ENCODE measurements around the gene RARG.
"Not testable (repeated sequence)": the region's sequence is repeated elsewhere in the genome, so short reads cannot be mapped to it uniquely, and the experiment has no call there.

RARG gene

DNA sequence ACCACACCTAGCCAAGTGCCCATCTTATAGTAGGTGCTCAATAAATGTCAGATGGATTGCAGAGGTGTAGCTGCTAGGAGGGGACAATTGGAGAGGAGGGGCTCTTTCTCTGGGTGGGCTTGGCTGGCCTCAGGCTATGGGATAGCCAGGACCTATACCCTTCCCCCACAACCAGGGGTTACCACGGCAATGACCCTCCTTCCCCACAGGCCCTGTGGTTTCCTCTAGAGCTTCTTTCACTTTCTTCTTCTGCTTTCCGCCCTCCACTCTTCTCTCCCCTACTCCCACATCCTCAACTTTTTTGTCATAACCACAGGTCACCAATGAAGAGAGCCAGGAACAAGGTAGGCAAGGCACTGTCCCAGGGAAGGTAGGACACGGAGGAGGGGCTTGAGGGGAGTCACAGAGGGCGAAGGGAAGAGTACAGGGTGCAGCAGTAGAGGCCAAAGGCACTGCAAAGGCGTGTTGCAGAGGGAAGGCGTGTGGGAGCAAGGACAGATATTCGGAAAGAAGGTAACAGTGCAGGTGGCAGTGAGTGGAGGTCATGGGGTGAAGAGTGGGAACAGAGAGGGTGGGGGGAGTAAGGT lies 23.0 kb downstream of the RARG start:
- DNase-seq (ENCODE audit: low read depth, low spot score): no peak

DNA sequence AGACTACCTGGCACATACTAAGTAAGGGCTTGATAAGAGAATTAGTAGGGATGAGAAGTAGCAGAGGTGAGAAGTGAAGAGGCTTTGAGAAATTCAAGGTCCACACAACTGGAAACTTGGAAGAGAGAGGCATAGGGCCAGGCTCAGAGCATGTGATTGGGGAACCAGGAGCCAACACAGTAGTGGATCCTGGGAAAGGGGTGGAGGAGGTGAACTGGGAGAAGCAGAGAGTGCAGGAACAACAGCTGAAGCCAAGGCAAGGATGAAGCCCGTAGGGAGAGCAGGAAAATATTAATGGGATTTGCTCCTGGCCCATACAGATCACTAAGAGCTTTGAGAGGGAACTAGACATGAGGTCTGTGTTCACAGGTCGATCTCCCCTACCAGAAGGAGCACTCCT lies 23.6 kb downstream of the RARG start:
- DNase-seq (ENCODE audit: low read depth, low spot score): no peak

DNA sequence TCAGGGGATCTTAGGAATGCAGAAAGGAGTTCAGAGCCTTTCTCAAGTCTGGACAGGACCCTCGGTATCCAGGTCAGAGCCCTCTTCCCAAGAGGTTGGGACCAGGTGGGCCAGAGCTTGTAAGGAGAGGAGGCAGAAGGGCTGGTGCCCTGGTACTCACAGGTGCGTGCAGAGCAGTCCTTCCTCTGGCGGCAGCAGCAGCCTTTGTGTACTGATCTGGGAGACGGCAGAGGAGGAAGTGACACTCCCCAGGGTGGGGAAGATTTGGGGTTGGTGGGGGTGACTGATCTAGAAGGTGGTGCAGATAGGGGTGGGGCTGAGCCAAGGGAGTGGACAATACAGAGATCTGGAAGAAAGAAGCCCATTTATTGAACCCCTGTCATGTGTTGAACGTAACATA lies 25.0 kb downstream of the RARG start, which contains the start of gene ITGB7:
Gene ITGB7, minus strand, starts transcription at position 210 of the 400 bp plus-strand sequence. CDS start 6,808 bp downstream, outside the sequence.
- DNase-seq (ENCODE audit: low read depth, low spot score): no peak

DNA sequence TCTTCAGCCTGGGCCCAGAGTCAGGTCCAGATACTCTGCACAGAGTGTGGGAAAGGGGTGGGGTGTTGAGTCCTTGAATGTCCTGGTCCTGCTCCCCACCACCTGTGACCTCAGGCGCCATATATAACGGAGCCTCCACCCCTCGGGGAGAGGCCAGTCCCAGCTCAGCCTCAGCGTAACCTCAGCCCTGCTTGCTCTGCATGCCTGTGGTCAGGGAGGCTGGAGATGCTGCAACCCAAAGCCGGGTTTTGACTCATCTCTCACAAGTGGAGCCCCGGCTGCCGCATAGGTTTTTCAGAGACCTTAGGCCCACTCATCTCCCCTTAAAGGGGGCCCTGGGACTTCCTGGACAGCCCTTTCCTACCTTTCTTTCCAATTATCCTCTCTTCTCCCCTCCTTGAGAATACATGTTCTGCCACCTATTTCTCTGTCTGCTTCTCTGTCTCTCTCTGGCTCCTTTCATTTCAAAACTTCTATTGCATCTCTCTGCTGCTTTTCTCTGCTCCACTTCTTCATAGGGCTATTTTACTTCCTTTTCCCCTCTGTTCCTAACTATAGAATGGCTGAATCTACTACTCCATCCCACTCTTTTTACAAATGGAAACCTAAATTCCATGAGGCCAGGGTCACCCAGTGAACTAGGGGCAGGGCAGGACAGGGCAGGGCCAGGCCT lies 26.1 kb downstream of the RARG start:
- DNase-seq (ENCODE audit: low read depth, low spot score): no peak

DNA sequence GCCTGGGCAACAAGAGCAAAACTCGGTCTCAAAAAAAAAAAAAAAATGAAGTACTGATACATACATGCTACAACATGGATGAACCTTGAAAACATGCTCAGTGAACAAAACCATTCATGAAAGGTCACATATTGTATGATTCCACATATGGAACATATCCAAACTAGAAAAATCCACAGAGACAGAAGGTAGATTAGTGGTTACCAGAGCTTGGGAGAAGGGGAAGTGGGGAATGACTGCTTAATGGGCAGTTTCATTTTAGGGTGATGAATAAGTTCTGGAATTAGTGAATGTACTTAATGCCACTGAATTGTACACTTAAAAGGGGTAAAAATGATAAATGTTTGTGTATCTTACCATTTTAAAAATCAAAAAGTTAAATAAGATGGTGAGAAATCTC lies 27.7 kb downstream of the RARG start:
- DNase-seq (ENCODE audit: low read depth, low spot score): no peak

DNA sequence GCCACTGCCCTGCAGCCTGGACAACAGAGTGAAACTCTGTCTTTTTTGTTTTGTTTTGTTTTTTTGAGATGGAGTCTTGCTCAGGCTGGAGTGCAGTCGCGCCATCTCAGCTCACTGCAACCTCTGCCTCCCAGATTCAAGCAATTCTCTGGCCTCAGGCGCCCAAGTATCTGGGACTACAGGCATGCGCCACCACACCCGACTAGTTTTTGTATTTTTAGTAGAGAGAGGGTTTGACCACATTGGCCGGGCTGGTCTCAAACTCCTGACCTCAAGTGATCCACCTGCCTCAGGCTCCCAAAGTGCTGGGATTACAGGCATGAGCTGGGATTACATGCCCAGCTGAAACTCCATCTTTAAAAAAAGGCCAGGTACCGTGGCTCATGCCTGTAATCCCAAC lies 29.7 kb downstream of the RARG start:
- not testable (repeated sequence) for DNase-seq (ENCODE audit: low read depth, low spot score)

DNA sequence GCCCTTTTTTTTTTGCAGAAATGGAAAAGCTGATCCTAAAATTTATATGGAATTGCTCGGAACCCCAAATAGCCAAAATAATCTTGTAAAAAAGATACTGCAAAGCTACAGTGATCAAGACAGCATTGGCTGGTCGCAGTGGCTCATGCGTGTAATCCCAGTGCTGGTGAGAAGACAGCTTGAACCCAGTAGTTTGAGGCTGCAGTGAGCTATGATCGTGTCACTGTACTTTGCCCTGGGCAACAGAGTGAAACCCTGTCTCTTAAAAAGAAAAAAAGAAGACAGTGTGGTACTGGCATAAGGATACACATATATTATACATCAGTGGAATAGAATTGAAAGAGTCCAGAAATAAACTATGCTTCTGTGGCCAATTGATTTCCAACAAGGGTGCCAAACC lies 30.4 kb downstream of the RARG start:
- DNase-seq (ENCODE audit: low read depth, low spot score): no peak

DNA sequence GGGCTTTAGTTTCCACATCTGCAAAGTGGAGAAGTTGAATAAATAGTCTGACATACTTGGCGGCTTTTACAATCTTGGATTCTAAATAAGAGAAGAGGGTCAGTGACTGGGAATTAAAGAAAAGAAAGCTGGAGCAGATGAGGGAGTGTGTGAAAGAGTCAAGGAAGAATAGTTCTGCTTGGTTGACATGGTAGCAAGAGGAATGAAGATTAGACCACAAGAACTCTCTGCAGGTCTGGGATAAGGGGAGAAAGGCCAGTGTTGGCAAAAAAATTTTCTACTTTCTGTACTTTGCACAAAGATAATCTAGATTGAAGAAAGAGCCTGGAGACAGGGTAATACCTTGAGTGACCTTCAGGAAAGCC lies 30.9 kb downstream of the RARG start:
- DNase-seq (ENCODE audit: low read depth, low spot score): no peak

DNA sequence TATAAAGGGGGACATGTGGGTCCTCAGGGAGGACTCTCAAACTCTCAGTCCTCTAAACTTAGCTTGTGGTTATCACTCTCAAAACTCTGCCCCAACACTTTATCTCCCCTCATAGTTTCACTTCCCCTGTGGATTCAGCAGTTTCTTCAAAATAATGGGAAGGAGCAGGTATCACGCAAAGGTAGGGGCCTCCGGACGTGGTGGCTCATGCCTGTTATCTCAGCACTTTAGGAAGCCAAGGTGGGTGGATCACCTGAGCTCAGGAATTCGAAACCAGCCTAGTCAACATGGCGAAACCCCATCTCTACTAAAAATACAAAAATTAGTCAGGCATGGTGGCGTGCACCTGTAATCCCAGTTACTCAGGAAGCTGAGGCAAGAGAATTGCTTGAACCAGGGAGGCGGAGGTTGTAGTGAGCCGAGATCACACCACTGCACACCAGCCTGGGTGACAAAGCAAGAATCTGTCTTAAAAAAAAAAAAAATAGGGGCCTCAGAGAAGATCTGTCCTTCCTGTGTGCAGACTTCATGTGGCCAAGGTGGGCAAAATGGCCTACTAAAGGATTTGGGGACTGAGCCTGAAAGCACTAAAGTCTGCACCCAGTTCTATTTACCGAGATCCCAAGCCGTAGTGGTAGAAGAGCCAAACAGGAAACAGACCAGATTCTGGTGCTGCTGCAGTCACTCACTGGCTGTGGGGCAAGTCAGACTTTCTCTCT lies 31.4 kb downstream of the RARG start:
- no peak for DNase-seq (ENCODE audit: low read depth, low spot score)

DNA sequence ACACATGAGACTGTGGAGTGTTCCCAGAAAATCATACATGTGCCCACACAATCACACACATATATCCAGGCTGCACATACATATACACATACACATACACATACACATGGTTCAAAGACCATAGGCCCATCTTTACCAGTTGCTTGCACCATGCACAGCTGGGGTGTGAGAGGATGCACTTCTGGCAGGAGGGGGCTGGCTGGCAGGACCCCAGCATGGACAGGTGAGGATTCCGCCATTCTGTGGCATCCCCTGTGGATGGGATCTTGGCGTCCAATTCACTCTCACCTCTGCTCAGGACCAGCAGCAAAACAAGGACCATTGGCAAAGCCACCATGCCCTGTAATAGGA lies 31.9 kb downstream of the RARG start:
- DNase-seq (ENCODE audit: low read depth, low spot score): no peak

DNA sequence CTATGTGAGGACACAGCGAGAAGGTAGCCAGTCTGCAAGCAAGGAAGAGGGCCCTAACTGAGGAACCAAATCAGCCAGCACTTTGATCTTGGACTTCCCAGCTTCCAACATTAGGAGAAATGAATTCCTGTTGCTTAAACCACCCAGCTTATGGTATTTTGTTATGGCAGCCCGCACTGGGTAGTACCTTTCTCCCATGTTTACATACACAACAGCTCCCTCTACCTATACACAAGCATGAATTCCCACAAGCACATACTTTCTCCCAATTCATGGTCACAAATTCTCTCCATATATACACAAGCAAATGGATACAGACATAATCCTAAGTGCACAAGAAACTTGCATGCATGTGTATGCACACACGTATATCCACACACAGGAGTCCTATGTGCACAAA lies 32.3 kb downstream of the RARG start:
- no peak for DNase-seq (ENCODE audit: low read depth, low spot score)

DNA sequence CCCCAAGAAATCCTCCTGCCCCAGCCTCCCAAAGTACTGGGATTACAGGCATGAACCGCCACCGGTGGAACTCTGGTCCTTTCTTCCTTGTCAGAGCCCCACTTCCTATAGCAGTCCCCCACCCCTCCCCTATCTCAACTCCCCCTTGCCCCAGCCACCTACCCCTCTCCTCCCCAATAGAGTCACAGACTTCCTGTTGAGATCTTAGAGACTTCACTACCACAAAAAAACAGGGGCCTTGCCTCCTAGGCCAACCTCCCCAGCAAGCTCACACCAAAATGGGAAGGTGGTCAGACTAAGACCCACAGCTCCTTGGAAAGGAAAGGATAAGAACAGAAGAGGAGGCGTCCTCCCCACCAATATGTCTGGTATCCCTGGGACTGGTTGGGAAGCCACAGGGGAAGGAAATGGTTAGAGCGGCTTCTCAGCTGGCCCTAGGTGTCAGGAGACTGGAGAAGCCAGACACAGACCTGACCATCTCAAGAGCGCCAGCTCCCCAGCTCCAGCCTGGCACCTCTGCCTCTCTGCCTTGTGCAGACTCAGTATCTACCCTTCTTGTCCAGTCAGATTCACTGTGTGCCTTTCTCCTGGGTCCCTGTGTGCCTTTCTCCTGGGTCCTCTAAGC lies 33.4 kb downstream of the RARG start:
- DNase-seq (ENCODE audit: low read depth, low spot score): no peak

DNA sequence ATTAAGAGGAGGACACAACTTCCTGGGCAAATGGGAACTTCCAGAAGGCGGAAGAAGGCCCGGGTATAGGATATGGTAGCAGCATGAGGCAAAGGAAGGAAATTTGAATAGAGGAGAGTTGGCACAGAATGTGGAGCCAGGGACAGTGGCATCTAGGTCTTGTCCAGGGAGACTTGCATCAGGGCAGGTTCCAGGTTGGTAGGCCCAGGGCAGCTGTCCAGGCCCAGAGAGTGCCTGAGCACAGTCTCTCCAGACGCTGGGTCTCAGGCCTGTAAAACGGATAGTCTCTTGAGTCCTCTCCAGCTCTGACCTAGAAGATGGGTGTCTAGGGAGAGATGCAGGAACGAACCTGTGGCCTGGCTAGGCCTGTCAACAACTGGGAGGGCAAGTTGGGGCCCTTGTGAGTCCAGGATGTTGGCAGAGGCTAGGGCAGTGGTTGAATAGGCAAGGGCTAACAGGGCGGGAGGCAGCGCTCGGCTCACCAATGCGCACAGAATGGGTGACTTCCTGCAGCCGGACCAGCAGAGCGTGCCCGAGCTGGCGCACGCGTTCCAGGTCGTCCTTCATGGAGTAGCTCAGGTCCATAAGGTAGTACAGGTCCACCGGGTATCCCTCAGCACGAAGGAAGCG lies 34.9 kb downstream of the RARG start:
- DNase-seq (ENCODE audit: low read depth, low spot score): no peak

DNA sequence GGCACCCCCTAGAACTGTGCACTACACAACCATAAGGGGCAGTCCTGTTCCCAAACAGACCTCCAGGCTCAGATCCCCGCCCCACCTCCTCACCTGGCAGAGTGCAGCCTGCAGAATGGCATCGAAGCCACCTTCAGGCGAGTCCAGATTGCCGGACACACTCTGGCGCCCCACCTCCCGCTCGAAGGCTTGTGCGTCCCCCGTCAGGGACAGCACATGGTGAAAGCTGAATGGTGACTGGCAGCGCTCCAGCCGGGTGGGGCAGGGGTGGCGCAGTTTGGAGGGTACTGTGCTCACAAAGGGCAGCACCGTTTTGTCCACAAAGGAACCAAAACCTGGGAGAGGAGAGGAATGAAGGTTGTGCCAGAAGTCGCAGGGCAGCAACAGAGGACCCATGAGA lies 35.5 kb downstream of the RARG start:
- DNase-seq (ENCODE audit: low read depth, low spot score): no peak

DNA sequence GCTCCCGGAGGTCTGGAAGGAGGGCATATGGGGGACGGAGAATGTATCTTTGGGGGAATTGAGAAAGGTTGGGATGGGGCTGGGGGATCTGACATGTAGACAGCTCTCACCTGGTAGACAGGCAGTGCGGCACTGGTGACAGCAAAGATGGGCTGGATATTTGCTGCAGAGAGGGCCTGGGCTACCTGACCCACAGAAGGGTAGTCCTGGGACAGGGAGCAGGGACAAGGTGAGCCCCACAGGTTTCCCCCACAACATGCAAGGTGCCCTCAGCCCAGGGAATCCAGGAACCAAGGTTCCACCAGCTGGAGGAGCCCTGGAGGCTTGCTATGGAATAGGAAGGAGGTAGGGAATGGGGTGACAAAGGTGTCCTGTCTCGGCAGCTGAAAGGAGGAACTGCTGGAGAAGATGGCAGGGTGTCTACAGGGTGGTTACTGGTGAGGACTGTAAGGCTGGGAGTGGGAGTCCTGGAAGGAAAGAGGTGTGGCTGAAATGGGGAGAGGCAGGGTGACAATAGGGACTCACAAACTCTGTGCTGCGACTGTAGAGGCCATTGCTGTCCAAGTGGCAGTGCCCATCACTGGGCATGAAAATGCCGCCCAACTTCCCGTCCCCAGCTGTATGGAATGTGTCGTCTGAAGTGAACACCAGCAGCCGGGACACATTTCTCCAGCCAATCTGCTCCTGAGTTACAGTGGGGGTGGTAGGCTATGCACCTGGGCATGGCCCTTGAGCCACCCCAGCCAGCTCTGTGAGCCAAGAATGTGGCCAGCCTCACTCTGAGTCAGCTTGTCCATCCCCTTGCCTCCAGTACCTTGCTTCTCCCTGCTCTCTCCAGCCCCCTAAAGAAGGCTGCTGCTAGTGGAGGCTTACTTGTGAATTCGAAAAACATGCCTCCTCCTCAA lies 36.2 kb downstream of the RARG start:
- no peak for DNase-seq (ENCODE audit: low read depth, low spot score)

DNA sequence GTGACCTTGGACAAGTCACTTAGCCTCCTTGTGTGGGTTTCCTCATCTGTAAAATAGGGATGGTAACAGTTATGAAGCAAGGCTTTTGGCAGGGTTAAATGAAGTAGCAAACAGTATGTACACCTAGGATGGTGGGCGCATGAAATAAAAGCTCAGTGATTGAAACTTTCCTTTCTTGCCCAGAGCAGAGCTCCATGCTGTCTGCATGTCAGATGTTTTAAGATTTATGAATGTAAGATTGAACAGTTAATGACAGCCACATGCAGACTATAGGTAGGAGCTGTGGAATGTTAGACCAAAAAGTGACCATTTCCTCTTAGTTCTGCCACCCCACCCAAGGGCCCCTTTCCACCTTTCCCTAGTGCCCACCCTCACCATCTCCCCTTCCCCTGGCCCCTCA lies 37.0 kb downstream of the RARG start:
- DNase-seq (ENCODE audit: low read depth, low spot score): no peak

DNA sequence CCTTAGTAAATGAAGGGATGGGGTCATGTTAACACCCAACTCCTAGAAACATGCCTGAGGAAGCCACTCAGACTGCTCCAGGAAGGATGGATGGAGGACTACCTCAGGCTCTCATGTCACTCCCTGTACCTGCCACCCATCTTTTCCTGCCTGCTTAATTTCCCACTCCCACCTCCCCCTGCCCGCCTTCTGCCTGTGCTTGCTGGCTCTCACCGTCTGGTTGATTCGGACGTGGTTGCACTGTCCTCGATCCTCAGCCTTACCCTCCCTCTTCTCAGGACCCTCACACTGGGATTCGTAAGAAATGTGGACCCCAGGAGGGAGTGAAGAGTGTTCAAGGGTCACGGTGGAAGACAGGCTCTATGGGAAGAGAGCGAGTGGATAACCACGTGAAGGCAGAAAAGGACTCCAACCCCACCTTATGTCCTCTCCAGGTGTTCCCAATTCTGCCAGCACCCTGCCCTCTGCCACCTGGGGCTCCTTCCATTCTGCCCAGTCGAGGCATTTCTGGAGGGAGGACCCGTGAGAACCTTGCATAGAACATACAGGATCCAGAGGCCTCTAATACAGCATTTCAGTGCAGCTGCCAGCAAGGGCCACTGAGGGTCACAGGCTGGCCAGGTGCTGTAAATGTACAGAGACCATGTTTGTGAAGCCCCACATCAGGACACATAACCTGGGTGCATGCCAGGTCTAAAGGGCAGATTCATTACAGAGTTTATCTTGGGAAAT lies 37.9 kb downstream of the RARG start:
- no peak for DNase-seq (ENCODE audit: low read depth, low spot score)

DNA sequence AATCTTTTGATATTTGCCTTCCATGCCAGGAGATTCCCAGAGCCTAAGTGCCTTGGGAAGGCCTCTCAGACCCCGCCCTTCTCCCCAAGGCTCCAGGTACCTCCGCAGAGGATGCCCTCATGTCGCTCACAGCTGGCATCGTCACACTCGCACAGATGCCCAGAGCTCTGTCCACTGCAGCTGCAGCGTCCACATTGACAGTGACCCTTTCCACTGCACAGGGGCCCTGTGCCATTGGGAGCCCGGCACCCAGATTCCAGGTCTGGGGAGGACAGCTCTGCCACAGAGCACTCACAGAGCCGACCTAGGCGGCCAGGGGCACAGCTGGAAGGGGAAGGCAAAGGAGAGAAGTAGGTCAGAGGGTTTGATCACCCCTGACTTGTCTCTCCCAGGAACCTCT lies 39.0 kb downstream of the RARG start:
- DNase-seq (ENCODE audit: low read depth, low spot score): no peak

DNA sequence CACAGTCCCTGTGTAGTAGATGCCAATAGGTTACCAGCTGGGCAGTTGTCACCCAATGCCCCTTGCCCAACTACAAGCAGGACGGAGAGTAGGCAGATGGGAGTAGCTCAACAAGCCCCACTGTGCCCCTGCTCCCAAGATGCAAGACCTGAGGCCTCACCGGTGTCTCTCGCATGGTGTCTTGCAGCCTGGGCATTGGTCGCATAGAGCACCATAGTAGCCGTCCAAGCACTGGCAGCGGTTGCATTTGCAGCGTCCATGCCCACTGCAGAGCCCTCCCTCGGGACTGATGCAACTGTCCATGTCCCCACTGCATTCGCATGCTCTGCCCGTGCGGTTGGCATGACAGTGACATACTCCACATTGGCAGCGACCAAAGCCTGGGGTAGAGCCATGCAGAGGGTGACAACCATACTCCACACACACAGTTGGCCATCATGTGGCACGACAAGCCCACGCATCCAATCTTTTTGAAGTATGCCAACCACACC lies 39.4 kb downstream of the RARG start:
- DNase-seq (ENCODE audit: low read depth, low spot score): no peak

DNA sequence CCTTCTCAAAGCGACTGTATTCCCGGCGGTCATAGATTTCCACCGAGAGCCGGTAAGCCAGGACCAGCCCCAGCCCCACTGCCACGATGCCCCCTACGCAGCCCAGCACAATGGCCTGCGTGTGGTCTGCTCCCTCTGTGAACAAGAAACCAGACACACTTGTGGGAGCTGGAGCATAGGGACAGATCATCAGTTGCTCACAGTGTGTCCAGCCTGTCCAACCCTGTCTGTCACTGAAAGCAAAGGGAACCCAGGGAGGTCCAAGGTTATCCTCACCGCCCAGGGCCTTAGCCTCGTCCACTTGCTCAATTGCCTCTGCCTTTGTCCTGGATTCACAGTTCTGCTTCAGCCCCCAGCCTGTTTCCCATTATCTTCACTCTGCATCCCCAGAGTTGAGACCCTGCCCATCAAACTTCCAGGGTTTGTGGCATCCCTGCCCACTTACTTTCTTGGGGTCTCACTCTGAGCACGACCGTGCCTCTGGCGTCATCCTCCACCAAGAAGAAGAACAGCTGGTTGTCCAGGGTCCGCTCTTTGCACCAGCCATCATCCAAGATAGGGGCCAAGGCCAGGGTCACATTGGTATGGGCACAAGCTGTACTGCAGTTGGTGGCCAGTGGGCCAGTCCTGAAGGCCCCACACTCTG lies 40.0 kb downstream of the RARG start:
- DNase-seq (ENCODE audit: low read depth, low spot score): no peak
